Activated CD8-positive, alpha-beta memory T cell treated with anti-CD3 and anti-CD28 coated beads for 48 hours (primary cell): ENCODE results near the gene ZFYVE26.

Experiments
- DNase-seq, 3 experiments: peaks; one replicate each; pipeline ENCODE4 v3.0.0-alpha.2; 2020; ENCODE audit warnings: low read depth in 2 of 3, low spot score in 2 of 3

ZFYVE26 gene

GRCh38 chr14:67817750-67818438, 1.5 kb upstream of the ZFYVE26 start:
- no peak for DNase-seq

- DNase-seq: no peak
Measured at GRCh38 chr14:67815573-67816225, 691 bp downstream of the ZFYVE26 start.

- DNase-seq: no peak
Measured at GRCh38 chr14:67814821-67815220, 1.6 kb downstream of the ZFYVE26 start.

GRCh38 chr14:67806246-67806645, 10.1 kb downstream of the ZFYVE26 start:
- no peak for DNase-seq

GRCh38 chr14:67800743-67801142, 15.6 kb downstream of the ZFYVE26 start:
- DNase-seq: no peak

GRCh38 chr14:67798731-67799130, 17.7 kb downstream of the ZFYVE26 start:
- DNase-seq: no peak

GRCh38 chr14:67787673-67788072, 28.7 kb downstream of the ZFYVE26 start:
- DNase-seq: no peak

- no peak for DNase-seq
Measured at GRCh38 chr14:67785270-67786109, 30.9 kb downstream of the ZFYVE26 start.

GRCh38 chr14:67784244-67784823, 32.1 kb downstream of the ZFYVE26 start:
- DNase-seq: no peak

- no peak for DNase-seq
Measured at GRCh38 chr14:67782090-67782489, 34.3 kb downstream of the ZFYVE26 start.

- no peak for DNase-seq
Measured at GRCh38 chr14:67778792-67779191, 37.6 kb downstream of the ZFYVE26 start.

- no peak for DNase-seq
Measured at GRCh38 chr14:67776653-67777322, 39.6 kb downstream of the ZFYVE26 start.

GRCh38 chr14:67773844-67774377, 42.5 kb downstream of the ZFYVE26 start:
- DNase-seq: no peak

GRCh38 chr14:67768219-67768618, 48.2 kb downstream of the ZFYVE26 start:
- DNase-seq: no peak

GRCh38 chr14:67766035-67766680, 50.2 kb downstream of the ZFYVE26 start:
- no peak for DNase-seq

GRCh38 chr14:67765192-67765834, 51.1 kb downstream of the ZFYVE26 start:
- no peak for DNase-seq

- no peak for DNase-seq
Measured at GRCh38 chr14:67764496-67764895, 51.9 kb downstream of the ZFYVE26 start.

- no peak for DNase-seq
Measured at GRCh38 chr14:67763158-67763822, 53.1 kb downstream of the ZFYVE26 start.

GRCh38 chr14:67762051-67762450, 54.3 kb downstream of the ZFYVE26 start:
- DNase-seq: no peak
